CD1c-positive myeloid dendritic cell (primary cell): Measurements from ENCODE around the gene SMARCC1.

ENCODE experiments used
- DNase-seq: peaks from one replicate; pipeline ENCODE4 v3.0.0-alpha.2; 2016; ENCODE audit errors: extremely low spot score

The SMARCC1 gene

DNA sequence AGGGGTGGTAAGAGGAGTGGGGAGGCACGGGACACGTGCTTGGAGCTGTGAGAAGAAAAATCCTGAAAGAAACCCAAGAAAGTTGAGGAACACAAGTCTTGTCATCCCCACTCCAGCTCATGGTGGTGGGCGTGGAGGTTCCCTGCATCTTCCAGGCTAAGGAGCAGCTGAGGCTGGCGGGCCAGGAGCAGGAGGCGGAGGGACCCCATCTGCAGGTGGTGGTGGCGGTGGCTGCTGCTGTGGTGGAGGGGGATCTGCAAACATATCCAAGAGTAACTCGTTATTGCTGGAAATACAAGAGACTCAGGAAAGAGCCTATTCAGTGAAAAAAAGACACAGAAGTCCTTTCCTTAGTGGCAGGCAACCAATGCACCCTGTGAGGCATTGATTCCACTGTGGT, 193.6 kb downstream of the SMARCC1 start:
- no peak for DNase-seq

DNA sequence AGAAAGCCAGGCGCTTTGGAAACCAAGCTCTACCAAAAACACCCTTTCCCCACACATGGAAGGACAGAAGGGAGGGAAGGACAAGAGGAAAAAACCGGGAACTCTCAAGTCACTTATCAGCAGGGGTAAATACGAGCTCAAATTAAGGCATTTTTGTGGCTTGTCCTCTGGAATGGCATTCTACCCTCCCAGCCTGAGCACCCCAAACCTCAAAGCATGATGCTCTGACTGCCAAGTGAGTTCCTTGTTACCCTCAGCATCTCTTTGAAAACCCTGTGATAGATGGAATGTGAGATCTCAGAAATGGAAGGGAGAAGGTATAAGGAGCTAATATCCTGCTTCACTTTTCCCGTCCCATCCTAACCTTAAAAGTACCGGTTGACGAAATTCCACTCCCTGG, 194.9 kb downstream of the SMARCC1 start:
- no peak for DNase-seq

DNA sequence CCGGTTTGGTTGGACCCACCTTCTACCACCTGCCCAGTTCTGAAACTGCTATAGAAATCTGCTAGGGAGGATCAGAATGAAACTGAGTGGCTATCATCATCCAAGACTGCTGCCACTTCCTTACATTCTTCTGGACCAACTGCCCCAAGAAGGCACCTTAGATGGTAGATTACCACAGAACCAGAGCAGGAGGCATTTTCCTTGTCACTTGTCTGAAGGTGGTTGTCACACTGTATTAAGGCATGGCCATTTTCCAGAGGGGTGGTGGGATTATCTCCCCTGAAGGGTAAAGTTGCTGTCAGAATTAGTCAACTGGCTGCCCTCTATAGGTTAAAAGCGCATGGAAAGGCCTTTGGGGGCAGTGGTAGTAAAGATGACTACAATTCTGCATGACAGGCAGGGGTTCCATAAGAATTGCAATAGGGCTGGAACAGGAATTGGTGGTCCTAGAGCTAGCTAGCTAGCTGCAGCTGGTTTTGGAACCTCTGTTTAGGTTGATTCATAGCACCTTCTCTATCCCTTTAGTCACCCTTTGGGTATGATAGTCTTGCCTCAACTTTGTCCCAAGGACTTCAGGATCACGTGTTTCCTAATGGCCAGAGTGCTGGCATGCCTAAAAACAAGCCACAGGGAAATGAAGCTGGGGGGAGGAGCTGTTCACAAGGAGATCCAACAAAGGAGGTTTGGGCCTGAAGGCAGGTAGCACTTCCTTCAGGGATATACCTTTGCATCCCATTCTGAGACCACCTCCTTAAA, 198.2 kb downstream of the SMARCC1 start:
- no peak for DNase-seq

DNA sequence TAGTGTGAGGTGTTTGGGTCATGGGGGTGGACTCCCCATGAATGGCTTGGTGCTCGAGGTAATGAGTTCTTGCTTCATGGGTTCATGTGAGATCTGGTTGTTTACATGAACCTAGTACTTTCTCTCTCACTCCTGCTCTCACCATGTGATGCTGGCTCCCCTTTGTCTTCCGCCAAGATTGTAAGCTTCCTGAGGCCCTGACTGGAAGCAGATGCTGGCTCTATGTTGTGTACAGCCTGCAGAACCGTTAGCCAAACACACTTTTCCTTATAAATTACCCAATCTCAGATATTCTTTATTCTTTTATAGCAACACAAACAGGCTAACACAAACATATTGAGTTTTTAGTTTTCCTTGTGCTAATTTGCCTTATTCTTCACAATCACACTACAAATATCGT, 199.9 kb downstream of the SMARCC1 start:
- DNase-seq = no peak

DNA sequence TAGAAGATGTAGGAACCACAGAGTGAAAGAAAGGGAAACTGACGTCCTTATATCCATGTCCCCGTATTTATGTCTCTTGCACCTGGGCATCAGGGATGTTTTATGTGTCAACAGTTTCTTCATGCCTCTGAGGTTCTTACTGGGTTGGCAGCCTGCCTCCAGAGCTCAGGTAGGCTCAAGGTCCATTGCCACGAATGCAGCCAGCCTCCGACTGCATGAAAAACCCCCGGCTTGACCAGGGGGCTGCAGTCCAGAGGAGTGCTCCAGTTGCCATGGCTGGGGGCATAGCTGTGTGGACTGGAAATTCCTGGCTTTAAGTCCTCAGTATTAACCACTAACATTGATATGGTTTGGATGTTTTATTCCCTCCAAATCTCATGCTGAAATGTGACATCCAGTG, 200.3 kb downstream of the SMARCC1 start:
- DNase-seq = no peak

DNA sequence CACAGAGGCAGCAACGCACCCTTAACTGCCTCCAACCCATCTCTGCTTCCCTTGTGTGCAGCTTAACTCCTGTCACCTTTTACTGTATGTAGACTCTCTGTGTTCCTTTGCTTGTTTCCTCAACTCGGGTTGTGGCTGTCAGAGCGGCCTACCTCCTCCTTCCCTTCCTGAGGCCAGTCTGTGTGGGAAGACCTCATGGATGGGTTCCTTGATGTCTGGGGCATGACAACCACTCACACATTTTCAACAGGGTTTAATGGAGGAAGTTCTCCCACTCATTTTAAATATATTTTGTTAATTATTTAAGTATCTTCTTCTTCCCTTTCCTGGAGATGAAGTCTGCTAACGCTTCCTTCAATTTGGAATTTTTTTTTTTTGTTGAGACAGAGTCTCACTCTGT, 201.2 kb downstream of the SMARCC1 start:
- peak; percentile 64 for DNase-seq

DNA sequence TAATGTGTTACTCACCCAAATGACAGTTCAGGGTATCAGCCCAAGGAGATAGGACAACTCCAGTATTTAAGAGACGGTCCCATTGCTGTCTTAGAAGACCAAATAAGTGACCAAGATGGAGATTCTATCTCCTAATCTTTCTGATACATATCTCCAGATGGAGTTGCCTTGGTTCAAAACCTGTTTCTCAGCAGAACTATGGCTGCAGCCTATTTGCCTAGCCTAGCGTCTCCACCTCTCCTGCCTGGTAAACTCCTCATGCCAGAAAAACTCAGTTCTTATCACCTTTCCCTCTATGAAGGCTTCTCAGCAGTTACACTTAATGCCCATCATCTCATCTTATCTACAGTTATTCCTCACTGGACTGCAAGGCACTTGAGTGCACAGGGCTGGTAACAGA, 201.8 kb downstream of the SMARCC1 start:
- DNase-seq = no peak

DNA sequence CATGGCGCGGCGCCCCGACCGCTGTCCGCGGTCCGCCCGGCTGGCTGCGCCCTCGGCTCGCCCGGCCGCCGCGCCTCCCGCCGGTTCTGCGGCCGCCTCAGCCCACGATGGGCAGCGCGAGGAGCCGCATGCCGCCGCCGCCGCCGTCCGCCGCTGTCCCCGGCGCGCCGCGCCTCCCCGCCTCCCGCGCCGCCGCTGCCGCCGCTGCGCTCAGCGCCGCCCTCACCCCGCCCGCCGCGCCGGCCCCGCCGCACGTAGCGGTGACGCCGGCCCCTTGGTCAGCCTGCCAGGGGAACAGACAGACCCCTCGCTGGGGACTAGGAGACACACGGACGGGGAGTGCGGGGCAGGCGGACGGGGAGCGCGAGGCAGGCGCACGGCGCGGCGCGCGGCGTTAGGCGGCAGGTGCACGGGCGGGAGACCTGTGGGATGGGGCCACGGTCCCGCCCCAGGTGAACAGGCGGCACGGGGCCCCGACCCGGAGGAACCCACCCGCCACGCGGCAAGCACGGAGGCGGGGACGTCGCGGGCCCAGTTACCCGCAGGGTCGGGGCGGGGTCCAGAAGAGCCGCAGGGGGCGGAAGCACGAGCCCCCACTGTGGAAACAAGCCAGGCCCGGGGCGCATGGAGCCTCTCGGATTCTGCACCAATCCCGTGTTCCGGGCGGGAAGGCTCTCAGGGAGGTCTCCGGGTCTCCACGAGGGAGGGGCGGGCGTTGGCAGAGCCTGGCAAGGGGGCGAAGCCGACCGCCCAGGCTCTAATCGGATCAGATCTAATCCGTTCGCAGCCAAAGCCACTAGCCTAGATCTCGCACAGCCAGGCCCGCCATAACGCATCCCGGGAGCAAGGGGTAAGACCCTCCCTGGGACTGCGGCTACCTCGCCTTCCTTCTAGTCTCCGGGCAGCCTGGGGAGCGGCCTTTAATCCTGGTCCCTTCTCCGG, 202.7 kb downstream of the SMARCC1 start, which contains the start of gene CSPG5:
TSS of gene CSPG5 (minus strand) at position 175 of the 942 bp plus-strand sequence. CDS start at position 3, 172 bp downstream.
- peak; percentile 37 for DNase-seq

DNA sequence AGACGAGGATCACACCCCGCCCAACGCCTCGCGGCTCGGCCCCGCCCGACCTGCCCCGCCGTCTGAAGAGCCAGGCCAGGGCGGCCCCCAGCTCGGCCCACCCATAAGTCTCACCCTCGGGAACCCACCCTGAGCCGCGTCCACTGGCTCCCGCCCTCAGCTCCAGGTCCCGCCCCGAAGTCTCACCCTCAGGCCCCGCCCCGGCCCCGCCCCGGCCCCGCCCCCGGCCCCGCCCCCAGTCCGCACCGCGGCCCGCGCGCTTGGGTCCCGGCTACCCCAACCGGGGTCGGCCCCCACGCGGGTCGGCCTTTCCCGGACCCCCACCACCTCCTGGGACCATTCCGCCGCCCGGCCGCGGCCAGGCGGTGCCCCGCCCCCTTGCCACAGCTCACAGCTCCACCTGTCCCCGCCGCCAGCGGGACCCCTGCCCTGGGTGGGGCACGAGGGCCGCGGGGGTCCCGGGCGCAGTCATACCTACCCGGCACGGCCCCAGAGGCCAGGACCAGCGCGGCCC, 203.5 kb downstream of the SMARCC1 start:
- DNase-seq = peak; percentile 19

DNA sequence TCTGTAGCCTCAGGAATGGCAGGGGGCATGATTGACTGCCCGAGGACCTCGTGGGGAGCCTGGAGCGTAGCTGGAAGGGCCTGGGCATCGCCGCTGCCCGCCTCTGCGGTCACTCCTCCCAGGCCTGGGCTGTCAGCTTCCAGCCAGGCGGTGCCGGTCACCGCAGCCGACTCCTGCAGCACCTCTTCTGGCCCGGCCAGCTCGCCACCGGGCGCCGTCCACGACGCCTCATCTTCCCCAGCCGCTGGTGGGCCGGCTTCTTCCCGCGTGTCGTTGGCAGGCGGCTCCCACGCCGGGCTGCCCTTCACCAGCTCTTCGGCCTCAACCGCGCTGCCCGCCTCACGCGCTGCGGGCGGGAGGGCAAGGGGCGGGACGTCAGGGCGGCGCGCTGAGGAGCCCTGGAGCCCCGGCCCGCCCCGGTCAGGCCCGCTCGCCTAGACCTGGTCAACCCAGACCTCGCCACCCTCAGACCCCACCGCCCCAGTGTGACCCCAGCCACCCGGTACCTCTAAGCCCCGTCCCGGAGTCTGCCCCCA, 204.0 kb downstream of the SMARCC1 start:
- DNase-seq = peak; percentile 42

DNA sequence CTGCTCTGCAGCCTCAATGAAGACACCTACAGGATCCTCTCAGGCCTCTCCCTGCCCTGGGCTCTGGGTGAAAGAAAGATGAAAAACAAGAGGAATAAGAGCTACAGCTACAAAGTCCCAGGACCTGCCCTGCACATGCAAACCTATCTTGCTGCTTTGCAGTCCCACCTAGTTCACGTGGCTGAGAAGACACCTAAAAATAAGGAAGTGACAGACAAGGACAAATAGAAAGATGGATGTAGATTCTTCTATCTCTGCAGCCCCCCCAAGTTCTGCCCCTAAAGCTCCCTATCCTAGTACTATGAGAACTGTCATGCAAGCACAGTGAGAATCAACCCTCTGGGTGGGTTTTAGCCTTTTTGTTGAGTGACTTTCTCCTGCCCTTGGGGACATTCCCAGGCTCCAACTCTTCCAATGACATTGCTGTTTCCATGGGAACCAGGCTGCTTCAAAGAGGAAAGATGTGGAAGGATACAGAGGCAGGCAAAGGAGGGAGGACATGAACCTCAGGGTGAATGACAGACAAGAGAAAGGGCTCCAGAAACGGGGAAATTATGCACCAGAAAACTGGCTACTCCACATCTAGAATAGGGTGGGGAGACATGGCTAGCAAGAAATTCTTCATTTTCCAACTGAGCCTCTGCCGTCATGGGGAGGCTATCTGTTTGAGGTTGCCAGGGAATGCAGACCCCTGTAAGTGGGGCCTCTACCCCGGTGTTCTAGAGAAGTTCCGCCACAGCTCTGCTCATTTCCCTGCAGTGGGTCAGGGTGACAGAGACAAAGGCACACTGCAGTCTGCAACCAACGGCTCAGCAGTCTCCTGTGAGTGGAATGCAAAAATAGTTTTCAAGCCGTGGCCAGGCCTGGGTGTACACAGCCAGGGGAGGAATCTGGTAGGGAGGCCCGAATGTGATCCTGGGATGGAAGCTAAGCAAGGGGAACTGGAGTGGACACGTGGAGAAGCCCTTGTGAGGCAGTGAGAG, 208.2 kb downstream of the SMARCC1 start:
- DNase-seq = no peak

DNA sequence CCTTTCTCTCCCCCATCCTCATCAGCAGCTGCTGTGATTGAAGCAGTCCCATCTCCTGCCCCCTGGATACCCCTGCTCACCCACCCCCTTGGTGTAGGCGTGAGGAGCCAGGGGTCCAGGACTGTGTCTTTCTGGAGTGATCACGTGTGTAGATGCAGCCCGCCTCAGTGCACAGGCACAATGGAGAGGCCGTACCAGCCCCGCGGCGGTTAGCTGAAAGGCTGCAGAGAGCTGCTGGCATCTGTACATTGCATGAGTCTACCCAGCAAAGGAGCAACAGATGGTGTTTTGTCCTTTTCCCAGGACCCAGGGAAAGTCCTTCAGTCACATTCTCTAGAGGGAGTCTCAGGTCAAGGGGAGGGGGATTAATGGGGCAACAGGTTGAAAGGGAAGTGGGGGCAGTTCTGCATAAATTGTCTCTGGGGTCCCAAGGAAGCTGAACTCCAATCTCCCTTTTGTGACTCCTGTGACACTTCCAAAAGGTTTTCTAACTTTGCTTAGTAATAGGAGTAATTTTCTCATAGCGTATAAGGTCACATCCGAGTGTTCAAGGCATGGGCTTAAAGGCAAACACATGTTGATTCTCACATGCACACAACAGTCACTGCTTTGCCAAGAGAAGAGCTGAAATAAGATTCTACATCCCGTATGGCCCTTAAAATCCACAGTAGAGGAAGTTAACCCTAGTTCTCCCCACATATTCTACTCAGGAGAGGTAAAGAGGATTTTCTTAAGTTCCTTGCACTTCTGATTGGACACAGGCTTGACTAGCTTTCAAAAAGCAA, 210.1 kb downstream of the SMARCC1 start:
- DNase-seq = no peak

DNA sequence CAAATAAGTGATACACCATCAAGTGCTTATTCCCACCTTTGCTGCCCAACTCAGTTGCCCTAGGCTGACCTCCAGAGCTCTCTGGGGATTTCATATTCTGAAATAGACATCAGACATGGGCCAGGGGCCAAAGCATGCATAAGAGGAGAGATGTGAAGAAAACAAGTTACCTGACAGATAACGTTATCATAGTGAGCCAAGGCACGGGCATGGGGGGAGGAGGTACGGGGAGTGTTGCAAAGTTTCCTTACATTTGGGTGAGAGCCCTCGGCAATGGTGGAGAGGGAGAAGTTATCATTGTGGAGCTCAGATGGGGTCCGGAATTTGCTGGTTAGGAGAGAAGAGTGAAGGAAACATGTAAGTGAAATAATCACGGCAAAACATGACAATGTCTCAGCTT, 212.8 kb downstream of the SMARCC1 start:
- no peak for DNase-seq

DNA sequence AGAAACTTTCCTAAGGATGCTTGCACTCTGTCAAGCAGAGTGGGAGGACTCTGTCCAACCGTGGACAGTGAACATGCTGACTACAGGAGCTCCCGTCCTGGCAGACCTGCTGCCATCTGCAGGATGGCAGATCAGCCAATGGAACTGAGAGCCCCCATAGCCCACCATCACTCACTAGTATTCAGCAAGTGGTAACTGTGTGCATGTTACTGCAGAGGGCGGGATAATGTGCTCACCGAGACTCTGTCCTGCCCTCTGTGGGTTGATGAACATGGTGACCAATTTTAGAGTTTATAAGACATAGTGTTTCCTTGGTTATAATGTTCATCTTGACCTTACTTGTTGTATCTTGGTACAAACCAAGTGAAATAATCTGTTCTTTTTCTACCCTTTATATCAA, 214.5 kb downstream of the SMARCC1 start:
- DNase-seq = no peak

DNA sequence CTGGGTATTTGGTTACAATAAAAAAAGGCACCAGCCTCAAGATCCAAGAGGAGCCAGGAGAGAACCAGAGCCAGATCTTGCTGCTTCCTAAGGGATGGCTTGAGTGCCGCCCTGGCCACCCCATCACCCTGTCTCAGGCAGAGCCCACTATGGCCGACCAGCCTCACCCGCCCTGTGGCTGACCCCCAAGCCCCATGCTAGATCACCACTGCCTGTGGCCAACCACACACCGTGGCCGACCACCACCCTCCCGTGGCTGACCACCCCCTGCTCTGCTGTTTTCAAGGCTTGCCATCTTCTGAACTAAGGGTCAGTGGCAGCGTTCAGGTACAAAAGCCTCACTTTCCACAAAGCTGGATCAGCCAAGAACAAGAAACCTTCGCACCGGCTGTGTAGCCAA, 215.0 kb downstream of the SMARCC1 start:
- no peak for DNase-seq

DNA sequence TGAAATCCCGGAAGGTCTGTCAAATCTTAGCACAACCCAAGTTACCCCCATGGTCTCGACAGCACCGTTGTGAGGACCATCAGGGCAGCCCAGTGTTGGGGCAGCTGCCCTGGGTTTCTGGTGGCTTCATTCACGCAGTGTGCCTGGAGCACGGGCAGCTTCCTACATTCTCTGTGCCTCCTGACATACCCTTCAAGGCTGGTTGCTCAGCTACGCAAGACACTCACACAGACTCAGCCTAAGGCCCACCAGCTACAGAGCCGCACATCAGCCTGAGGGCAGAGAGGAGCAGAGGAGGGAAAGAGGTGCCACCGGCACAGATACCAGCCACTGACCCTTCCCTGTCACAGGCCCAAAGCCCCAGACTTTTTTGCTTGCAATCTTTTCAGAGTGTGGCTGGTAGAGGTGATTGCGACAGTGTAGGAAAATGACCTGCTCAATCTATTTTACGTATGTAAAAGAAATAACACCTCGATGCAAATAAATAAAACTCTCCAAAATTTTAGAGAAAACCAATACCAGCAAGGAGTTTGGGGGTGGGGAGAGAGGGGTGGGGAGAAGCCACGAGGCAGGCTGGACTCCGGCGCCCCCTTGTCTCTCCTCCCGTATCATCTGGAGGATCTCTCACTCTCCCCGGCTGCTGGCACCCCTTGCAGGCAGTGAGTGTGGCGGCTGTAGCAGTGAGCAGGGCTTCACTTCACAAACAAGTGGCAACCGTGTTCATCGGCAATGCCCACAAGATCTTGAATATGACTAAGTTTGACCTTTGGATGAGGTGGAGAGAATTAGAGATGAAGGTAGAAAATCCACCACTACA, 215.8 kb downstream of the SMARCC1 start:
- no peak for DNase-seq

DNA sequence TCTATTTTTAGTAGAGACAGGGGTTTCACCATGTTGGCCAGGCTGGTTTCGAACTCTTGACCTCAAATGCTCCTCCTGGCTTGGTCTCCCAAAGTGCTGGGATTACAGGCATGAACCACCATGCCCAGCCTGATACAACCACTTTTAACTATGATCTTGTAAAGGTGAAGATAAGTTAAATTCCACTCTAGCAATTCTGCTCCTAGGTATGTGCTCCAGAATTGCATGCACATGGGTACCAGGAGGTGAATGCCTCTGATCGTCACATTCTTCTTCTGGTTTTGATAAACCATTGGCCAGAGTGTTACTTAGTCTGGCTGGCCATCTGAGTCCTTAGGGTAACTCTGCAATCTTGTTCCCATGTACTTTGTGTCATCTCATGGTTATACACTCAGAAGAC, 225.3 kb downstream of the SMARCC1 start:
- no peak for DNase-seq

DNA sequence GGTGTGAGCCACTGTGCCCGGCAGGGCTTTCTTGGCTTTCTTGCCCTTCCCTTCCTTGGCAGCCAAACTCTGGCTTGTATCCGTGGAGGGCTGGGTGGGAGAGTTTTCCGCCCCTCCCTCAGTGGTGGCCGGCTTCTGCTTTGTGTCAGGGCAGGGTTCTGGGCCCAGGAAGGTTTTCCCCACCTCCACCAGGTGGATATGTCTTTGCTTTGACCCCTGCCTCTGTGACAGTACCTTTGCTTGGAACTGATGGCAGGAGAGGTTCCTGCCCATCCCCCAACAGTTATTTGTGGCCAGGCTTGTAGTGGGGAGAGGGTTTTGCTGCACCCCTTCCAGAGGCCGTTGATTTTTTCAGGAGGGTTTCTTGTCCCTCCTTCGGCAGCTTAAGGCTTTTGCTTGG, 227.4 kb downstream of the SMARCC1 start:
- no peak for DNase-seq

DNA sequence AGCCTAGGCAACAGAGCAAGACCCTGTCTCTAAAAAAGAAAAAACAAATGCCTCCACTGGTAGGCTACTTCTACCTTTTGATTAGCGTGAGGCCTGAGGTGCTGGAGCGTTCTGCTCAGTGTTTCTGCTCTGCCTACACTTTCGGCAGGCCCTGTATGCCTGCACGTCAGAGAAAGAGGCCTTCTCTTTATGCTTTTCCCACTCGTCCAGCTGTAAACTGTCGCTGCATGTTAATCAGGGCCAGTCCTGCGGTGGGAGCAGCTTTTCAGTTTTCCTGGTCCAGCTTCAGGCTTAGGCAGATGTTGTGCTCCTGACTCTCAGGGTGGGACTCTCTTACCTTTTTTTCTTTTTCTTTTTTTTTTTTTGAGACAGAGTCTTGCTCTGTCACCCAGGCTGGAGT, 228.3 kb downstream of the SMARCC1 start:
- no peak for DNase-seq
